ENCODE measurements around the gene SLC22A17. TPM values are rescaled to one million over a fixed set of nuclear protein-coding genes. Genes with fewer than 3 reads are reported as not detected.

SLC22A17 gene
- total and polyA plus RNA-seq, 10 of the 15 experiments (the other 5 are each of a cell fraction or from before 2014, with no cell fraction given) = not detected

GRCh38 chr14:23356662-23357061 is 4.0 kb upstream of the SLC22A17 start:
- Histone ChIP-seq H3K4me3 (no peak overlapping the region), H3K4me1 (ENCODE audit: control insufficient read depth, insufficient read depth, low read length) (no peaks in the 10 kb centered on the region), H3K27me3 (replicated peaks in 1 of 2; ENCODE audit: control insufficient read depth in 2 of 2, insufficient read depth in 2 of 2, low read length in 1 of 2) (peaks cover 3 to 11% of the 10 kb centered on the region in 2 experiments; a peak in 3 of 4 replicates), H3K9me3 (replicated peaks; ENCODE audit: control insufficient read depth, insufficient read depth, low read length) (no peaks in the 10 kb centered on the region), H4K20me1 (ENCODE audit: control insufficient read depth, insufficient read depth) (no peaks in the 10 kb centered on the region), H3K9ac (ENCODE audit: control insufficient read depth, insufficient read depth, low read length) (no peak overlapping the region), H3K36me3 (ENCODE audit: control insufficient read depth in 2 of 2, insufficient read depth in 2 of 2, low read length in 1 of 2) (no peaks in the 10 kb centered on the region), H3K4me2 (ENCODE audit: control insufficient read depth, insufficient read depth) (no peak overlapping the region), H3K79me2 (ENCODE audit: control insufficient read depth, insufficient read depth, low read length) (no peaks in the 10 kb centered on the region), H2AFZ (ENCODE audit: control insufficient read depth, low read depth, low read length) (no peak overlapping the region), H3K27ac (ENCODE audit: control insufficient read depth, insufficient read depth) (no peak overlapping the region)
- RAD21 ChIA-PET (ENCODE audit: unreplicated experiment) = no interaction called here
- intact Hi-C loops (cut with micrococcal nuclease; ENCODE audit: unreplicated experiment) (no loop called here), in situ Hi-C loops (cut with MboI) (no loop called here)
- CTCF ChIA-PET = interaction anchor here (0.7 kb wide), 1 partner anchor 422 kb away, joined by 3 read pairs; no protein-coding TSS in a partner anchor
- 74% methylated on average over 4 of the region's 4 CpGs for WGBS (ENCODE audit: insufficient coverage, insufficient replicate concordance, low lambda C conversion rate, missing lambda C conversion rate)
- SMC1A ChIA-PET (ENCODE audit: uncharacterized antibody, unreplicated experiment) = no interaction called here
- TF ChIP-seq NFXL1 (IDR thresholded peaks at IDR 0.05; ENCODE audit: borderline replicate concordance) (no peak), SKIL (IDR thresholded peaks at IDR 0.05; ENCODE audit: low read depth, poor library complexity, severe bottlenecking) (no peak), LARP7 (IDR thresholded peaks at IDR 0.05) (no peak), ZBTB40 (IDR thresholded peaks at IDR 0.05; ENCODE audit: borderline replicate concordance) (no peak), SUZ12 (IDR thresholded peaks at IDR 0.05; ENCODE audit: unreplicated experiment) (no peak), CBX3 (IDR thresholded peaks at IDR 0.05; ENCODE audit: borderline replicate concordance, low read depth) (no peak), ATF3 (IDR thresholded peaks at IDR 0.05; ENCODE audit: borderline replicate concordance, extremely low read depth, low read depth, low read length) (no peak), SMAD5 (IDR thresholded peaks at IDR 0.05; ENCODE audit: low read depth) (no peak), ATF2 (IDR thresholded peaks at IDR 0.05; ENCODE audit: low read length) (no peak), BCL11A (IDR thresholded peaks at IDR 0.05; ENCODE audit: low read depth, low read length) (no peak), MEF2B (IDR thresholded peaks at IDR 0.05; ENCODE audit: partially characterized antibody, poor library complexity, severe bottlenecking) (no peak), CBFB (IDR thresholded peaks at IDR 0.05; ENCODE audit: low read depth) (no peak), EGR1 (IDR thresholded peaks at IDR 0.05; ENCODE audit: borderline replicate concordance in 1 of 2, low read depth in 2 of 2, low read length in 2 of 2) (no peak), GATAD2B (conservative IDR thresholded peaks at IDR 0.05; ENCODE audit: low read depth) (no peak), SP1 (IDR thresholded peaks at IDR 0.05; ENCODE audit: low read depth, low read length) (no peak), RAD21 (IDR thresholded peaks at IDR 0.05; ENCODE audit: insufficient read depth, low read depth, low read length) (no peak), CHD1 (IDR thresholded peaks at IDR 0.05; ENCODE audit: low read depth, low read length) (no peak), MAX (IDR thresholded peaks at IDR 0.05; ENCODE audit: low read depth, low read length) (no peak)
- DNase-seq (ENCODE audit: low read depth, low spot score) = no peak
- no TSS peak for BruUV-seq (replicated peaks)
- POLR2A ChIA-PET = no interaction called here
- no peak for ATAC-seq
- FAIRE-seq = no peak
